ENCODE results near the gene TMEM132D.

DNA sequence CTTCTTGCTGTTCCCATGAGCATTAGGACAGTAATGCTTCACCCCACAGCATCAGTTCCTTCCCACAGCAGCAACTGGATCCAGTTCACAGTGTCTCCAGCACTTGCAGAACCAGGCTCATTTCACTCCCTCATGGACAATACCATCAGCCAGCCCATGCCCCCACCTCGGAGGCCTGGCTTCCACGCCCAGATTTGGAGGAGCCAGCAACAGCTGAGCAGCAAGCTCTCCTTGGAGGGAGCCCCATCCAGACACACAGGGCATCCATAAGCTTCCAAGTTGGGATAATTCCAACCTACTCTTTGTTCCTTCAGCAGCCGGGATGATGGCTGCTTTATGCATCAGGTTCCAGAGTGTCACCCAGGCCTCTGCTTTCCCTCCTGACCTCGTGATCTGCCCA is 800.6 kb downstream of the TMEM132D start:
- TF ChIP-seq, protein P1, sequence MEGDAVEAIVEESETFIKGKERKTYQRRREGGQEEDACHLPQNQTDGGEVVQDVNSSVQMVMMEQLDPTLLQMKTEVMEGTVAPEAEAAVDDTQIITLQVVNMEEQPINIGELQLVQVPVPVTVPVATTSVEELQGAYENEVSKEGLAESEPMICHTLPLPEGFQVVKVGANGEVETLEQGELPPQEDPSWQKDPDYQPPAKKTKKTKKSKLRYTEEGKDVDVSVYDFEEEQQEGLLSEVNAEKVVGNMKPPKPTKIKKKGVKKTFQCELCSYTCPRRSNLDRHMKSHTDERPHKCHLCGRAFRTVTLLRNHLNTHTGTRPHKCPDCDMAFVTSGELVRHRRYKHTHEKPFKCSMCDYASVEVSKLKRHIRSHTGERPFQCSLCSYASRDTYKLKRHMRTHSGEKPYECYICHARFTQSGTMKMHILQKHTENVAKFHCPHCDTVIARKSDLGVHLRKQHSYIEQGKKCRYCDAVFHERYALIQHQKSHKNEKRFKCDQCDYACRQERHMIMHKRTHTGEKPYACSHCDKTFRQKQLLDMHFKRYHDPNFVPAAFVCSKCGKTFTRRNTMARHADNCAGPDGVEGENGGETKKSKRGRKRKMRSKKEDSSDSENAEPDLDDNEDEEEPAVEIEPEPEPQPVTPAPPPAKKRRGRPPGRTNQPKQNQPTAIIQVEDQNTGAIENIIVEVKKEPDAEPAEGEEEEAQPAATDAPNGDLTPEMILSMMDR (IDR thresholded peaks at IDR 0.05; ENCODE audit: poor library complexity): no peak
- TF ChIP-seq EZH2 (IDR thresholded peaks at IDR 0.05; ENCODE audit: borderline replicate concordance) (no peak), EZH2phosphoT487 (IDR thresholded peaks at IDR 0.05; ENCODE audit: low read depth, severe bottlenecking, unreplicated experiment) (no peak)
